ENCODE data around the gene PDE4B.

Gene PDE4B

DNA sequence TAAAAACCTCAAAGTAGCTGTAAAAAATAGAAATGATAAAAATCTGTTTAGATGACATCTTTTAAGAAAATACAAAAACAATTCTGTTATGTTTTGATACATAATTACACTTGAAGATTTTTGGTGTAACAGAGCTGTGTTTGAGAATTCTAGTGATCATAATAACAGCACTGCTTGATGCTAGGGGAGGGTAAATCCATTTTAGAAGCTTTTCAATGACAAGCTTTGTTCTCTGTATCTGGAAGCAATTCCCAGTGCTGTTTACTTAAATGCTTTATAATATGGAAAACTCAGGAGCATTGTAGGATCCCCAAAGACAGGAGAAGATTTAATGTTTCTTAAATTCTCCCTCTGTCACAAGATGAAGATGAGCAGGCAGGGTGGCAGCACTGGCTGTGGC, 359.3 kb downstream of the PDE4B start:
- Histone ChIP-seq H3K9ac (ENCODE audit: low read length) (no peak overlapping the region), H3K9me3 (ENCODE audit: insufficient read depth, low read length) (no peaks in the 10 kb centered on the region), H2AFZ (ENCODE audit: low read depth, low read length) (no peak overlapping the region), H3K27me3 (ENCODE audit: low read depth, low read length) (no peaks in the 10 kb centered on the region), H3K4me1 (ENCODE audit: low read length) (no peaks in the 10 kb centered on the region), H3K36me3 (replicated peaks; ENCODE audit: low read depth, low read length) (no peaks in the 10 kb centered on the region), H3K27ac (ENCODE audit: low read length) (no peak overlapping the region), H3K79me2 (ENCODE audit: low read length) (no peaks in the 10 kb centered on the region), H3K4me2 (ENCODE audit: low read length) (no peak overlapping the region), H3K4me3 (ENCODE audit: low read length) (no peak overlapping the region), H4K20me1 (ENCODE audit: insufficient read depth, low read length) (no peaks in the 10 kb centered on the region)
- TF ChIP-seq, protein P1, sequence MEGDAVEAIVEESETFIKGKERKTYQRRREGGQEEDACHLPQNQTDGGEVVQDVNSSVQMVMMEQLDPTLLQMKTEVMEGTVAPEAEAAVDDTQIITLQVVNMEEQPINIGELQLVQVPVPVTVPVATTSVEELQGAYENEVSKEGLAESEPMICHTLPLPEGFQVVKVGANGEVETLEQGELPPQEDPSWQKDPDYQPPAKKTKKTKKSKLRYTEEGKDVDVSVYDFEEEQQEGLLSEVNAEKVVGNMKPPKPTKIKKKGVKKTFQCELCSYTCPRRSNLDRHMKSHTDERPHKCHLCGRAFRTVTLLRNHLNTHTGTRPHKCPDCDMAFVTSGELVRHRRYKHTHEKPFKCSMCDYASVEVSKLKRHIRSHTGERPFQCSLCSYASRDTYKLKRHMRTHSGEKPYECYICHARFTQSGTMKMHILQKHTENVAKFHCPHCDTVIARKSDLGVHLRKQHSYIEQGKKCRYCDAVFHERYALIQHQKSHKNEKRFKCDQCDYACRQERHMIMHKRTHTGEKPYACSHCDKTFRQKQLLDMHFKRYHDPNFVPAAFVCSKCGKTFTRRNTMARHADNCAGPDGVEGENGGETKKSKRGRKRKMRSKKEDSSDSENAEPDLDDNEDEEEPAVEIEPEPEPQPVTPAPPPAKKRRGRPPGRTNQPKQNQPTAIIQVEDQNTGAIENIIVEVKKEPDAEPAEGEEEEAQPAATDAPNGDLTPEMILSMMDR (IDR thresholded peaks at IDR 0.05; ENCODE audit: low read depth, low read length), result no peak
- no peak for TF ChIP-seq EZH2phosphoT487 (IDR thresholded peaks at IDR 0.05; ENCODE audit: low read depth)

DNA sequence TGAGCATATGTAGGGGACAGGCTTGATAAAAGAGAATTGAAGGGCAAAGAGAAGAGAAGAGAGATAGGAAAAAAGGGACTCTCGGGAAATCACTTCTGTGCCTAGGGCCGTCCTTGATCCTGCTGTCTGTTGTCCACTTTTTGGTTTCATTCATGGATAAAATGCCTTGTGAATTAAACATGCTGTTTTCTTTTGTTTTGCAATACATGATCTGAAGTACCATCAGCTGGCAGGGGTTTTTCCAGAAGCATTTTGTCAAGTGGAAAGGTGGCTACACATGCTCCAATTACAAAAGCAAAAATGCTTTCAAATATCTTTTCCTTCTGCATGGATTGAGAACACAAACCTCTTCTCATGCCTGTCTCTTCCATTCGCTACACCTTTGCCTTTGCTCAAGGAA, 361.7 kb downstream of the PDE4B start:
- Histone ChIP-seq H3K36me3 (replicated peaks; ENCODE audit: low read depth, low read length) (no peaks in the 10 kb centered on the region), H3K4me3 (ENCODE audit: low read length) (no peak overlapping the region), H3K27ac (ENCODE audit: low read length) (no peak overlapping the region), H3K79me2 (ENCODE audit: low read length) (no peaks in the 10 kb centered on the region), H2AFZ (ENCODE audit: low read depth, low read length) (no peak overlapping the region), H3K4me2 (ENCODE audit: low read length) (no peak overlapping the region), H3K9me3 (ENCODE audit: insufficient read depth, low read length) (no peaks in the 10 kb centered on the region), H3K27me3 (ENCODE audit: low read depth, low read length) (no peaks in the 10 kb centered on the region), H3K4me1 (ENCODE audit: low read length) (peaks cover 6% of the 10 kb centered on the region; the same call in 1 of the 2 replicates), H3K9ac (ENCODE audit: low read length) (no peak overlapping the region), H4K20me1 (ENCODE audit: insufficient read depth, low read length) (no peaks in the 10 kb centered on the region)
- TF ChIP-seq EZH2phosphoT487 (IDR thresholded peaks at IDR 0.05; ENCODE audit: low read depth), result no peak
- TF ChIP-seq, protein P1 (IDR thresholded peaks at IDR 0.05; ENCODE audit: low read depth, low read length), result no peak

DNA sequence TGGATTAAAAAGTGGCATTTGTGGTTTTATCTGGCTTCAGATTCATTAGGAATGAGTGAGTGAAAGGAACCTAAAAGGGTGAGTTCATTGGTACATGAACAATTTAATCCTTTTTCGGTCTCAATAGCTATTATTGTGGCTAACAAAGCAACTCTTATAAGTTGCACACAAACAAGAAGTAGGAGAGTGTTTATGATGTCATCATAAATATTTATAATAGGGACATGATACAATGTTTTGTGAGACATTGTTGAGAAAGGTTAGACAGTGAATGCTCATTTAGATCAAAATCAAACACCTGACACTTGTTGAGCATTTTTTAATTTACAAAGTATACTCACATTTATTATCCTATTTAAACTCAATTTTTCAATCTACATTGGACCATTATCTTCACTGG, 363.4 kb downstream of the PDE4B start:
- no peak overlapping the region for H3K9ac ChIP-seq (ENCODE audit: low read length)
- no peaks in the 10 kb centered on the region for H4K20me1 ChIP-seq (ENCODE audit: insufficient read depth, low read length)
- TF ChIP-seq, protein P1 (IDR thresholded peaks at IDR 0.05; ENCODE audit: low read depth, low read length), result no peak
- no peak for TF ChIP-seq EZH2phosphoT487 (IDR thresholded peaks at IDR 0.05; ENCODE audit: low read depth)

DNA sequence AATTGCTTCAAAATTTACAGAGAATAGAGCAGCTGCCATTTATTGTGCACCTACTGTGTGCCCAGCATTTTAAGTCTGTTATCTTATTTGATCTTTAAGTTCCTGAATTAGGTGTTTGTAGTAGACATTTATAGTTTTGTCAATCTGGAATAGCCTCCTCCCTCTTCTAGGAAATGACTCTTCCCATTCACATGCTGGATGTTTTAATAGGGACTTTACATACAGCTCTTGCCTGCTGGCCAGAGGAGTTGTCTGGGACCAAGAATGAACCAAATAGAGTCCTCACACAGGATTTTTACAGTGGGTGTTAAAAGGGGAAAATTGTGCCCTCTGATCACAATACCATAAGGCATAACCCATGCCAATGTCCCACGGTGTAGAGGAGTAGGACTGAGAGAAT, 367.1 kb downstream of the PDE4B start:
- Histone ChIP-seq H4K20me1 (ENCODE audit: insufficient read depth, low read length) (no peaks in the 10 kb centered on the region), H3K4me2 (ENCODE audit: low read length) (no peak overlapping the region), H3K36me3 (replicated peaks; ENCODE audit: low read depth, low read length) (no peaks in the 10 kb centered on the region), H3K4me3 (ENCODE audit: low read length) (no peak overlapping the region), H3K27me3 (ENCODE audit: low read depth, low read length) (no peaks in the 10 kb centered on the region), H3K79me2 (ENCODE audit: low read length) (no peaks in the 10 kb centered on the region), H3K9ac (ENCODE audit: low read length) (no peak overlapping the region), H3K9me3 (ENCODE audit: insufficient read depth, low read length) (no peaks in the 10 kb centered on the region), H3K27ac (ENCODE audit: low read length) (no peak overlapping the region), H2AFZ (ENCODE audit: low read depth, low read length) (no peak overlapping the region), H3K4me1 (ENCODE audit: low read length) (peaks cover 6% of the 10 kb centered on the region; the same call in 1 of the 2 replicates)
- TF ChIP-seq EZH2phosphoT487 (IDR thresholded peaks at IDR 0.05; ENCODE audit: low read depth), result no peak
- TF ChIP-seq, protein P1 (IDR thresholded peaks at IDR 0.05; ENCODE audit: low read depth, low read length), result no peak

More for the DNA sequence above, 363.4 kb downstream of the PDE4B start:
- Histone ChIP-seq H3K4me1 (ENCODE audit: low read length) (peaks cover 6% of the 10 kb centered on the region; the same call in 1 of the 2 replicates), H3K79me2 (ENCODE audit: low read length) (no peaks in the 10 kb centered on the region), H3K9me3 (ENCODE audit: insufficient read depth, low read length) (no peaks in the 10 kb centered on the region), H2AFZ (ENCODE audit: low read depth, low read length) (no peak overlapping the region), H3K27ac (ENCODE audit: low read length) (no peak overlapping the region), H3K27me3 (ENCODE audit: low read depth, low read length) (no peaks in the 10 kb centered on the region), H3K4me3 (ENCODE audit: low read length) (no peak overlapping the region), H3K36me3 (replicated peaks; ENCODE audit: low read depth, low read length) (no peaks in the 10 kb centered on the region), H3K4me2 (ENCODE audit: low read length) (no peak overlapping the region)
